ENCODE measurements around the gene TREH.

DNA sequence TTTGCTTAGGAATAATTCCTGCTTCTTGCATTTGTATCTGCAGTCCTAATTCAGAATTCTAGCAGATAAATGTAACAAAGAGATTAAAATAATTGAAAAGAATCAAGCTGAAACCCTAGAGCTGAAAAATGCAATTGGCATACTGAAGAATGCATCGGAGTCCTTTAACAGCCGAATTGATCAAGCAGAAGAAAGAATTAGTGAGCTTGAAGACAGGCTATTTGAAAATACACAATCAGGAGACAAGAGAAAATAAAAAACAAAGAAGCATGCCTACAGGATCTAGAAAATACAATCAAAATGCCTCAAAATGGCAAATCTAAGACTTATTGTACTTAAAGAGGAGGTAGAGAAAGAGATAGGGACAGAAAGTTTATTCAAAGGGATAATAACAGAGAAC lies 8.2 kb downstream of the TREH start:
- TF ChIP-seq POLR2A (IDR thresholded peaks at IDR 0.05; ENCODE audit: low read depth, low read length) (no peak), POLR2AphosphoS5 (IDR thresholded peaks at IDR 0.05; ENCODE audit: low read depth, low read length) (no peak), TAF1 (IDR thresholded peaks at IDR 0.05; ENCODE audit: borderline replicate concordance, low read depth, low read length) (no peak)
